Naive thymus-derived CD4-positive, alpha-beta T cell (primary cell): Measurements from ENCODE around the gene ATP6V0B. TPM values are rescaled to one million over a fixed set of nuclear protein-coding genes. Genes with fewer than 3 reads are reported as not detected.

Source experiments
- ATAC-seq: fragments of 150-1000 bp; cut with Tn5 transposase; 2 replicates; pipeline ENCODE4 v1.10.0; 2021; ENCODE audit warnings: mild to moderate bottlenecking, moderate library complexity
- CTCF ChIA-PET: fragments of 350-600 bp; sonication (Branson Sonifier 250); formaldehyde crosslinking; loops from one replicate; lab custom pipeline; 2021; ENCODE audit warnings: antibody characterized with exemption; lab: Charles Lee
- POLR2A ChIA-PET: fragments of 350-600 bp; sonication (Branson Sonifier 250); formaldehyde crosslinking; loops from one replicate; lab custom pipeline; 2021; ENCODE audit warnings: antibody characterized with exemption, inconsistent platforms; lab: Charles Lee
- DNase-seq, 9 donors: peaks; one replicate each; pipeline versions ENCODE4 v3.0.0 to v3.0.0-alpha.2; 2020 to 2022; ENCODE audit warnings: mixed read lengths in 1 of 9
- H3K27ac ChIP-seq: one replicate; pipeline ENCODE4 v1.7.0; 2013; ENCODE audit warnings: mild to moderate bottlenecking, low read depth, low read length, moderate library complexity
- H3K27me3 ChIP-seq, 2 donors: one replicate each; pipeline ENCODE4 v1.7.0; 2013; ENCODE audit warnings: low read length in 2 of 2, mild to moderate bottlenecking in 2 of 2, moderate library complexity in 2 of 2; ENCODE audit not compliant: control insufficient read depth in 2 of 2, insufficient read depth in 2 of 2
- H3K36me3 ChIP-seq, 3 experiments: 1 replicate in 2 of 3; 2 replicates in 1 of 3; pipeline ENCODE4 v1.7.0; 2013; ENCODE audit warnings: low read length in 3 of 3, mild to moderate bottlenecking in 3 of 3, moderate library complexity in 1 of 3; ENCODE audit not compliant: insufficient read depth in 3 of 3, control insufficient read depth in 2 of 3
- H3K4me1 ChIP-seq, 2 donors: one replicate each; pipeline ENCODE4 v1.7.0; 2013; ENCODE audit warnings: low read length in 2 of 2, mild to moderate bottlenecking in 2 of 2, moderate library complexity in 1 of 2; ENCODE audit not compliant: control insufficient read depth in 2 of 2, insufficient read depth in 2 of 2
- H3K4me3 ChIP-seq: 2 replicates; pipeline ENCODE4 v1.7.0; 2013; ENCODE audit warnings: mild to moderate bottlenecking, low read length
- H3K9me3 ChIP-seq, 3 experiments: 1 replicate in 2 of 3; 2 replicates in 1 of 3; pipeline ENCODE4 v1.7.0; 2013; ENCODE audit warnings: low read length in 3 of 3; ENCODE audit not compliant: control insufficient read depth in 2 of 3
- H3K27ac Mint-ChIP-seq, 9 donors: one replicate each; pipeline ENCODE4 v1.8.0; 2020 to 2022; ENCODE audit warnings: mixed read lengths in 9 of 9, mild to moderate bottlenecking in 8 of 9, moderate library complexity in 5 of 9, inconsistent platforms in 2 of 9
- H3K27me3 Mint-ChIP-seq, 5 donors: one replicate each; pipeline ENCODE4 v1.8.0; 2021 to 2022; ENCODE audit warnings: mixed read lengths in 5 of 5, mild to moderate bottlenecking in 1 of 5
- H3K36me3 Mint-ChIP-seq, 5 donors: one replicate each; pipeline ENCODE4 v1.8.0; 2020 to 2022; ENCODE audit warnings: mixed read lengths in 5 of 5, mild to moderate bottlenecking in 3 of 5, inconsistent platforms in 1 of 5
- H3K4me1 Mint-ChIP-seq, 7 donors: one replicate each; pipeline ENCODE4 v1.8.0; 2020 to 2022; ENCODE audit warnings: mixed read lengths in 7 of 7, mild to moderate bottlenecking in 3 of 7, inconsistent platforms in 1 of 7
- H3K4me3 Mint-ChIP-seq, 10 donors: one replicate each; pipeline ENCODE4 v1.8.0; 2020 to 2022; ENCODE audit warnings: mild to moderate bottlenecking in 10 of 10, mixed read lengths in 10 of 10, moderate library complexity in 6 of 10, inconsistent platforms in 2 of 10
- H3K9me3 Mint-ChIP-seq, 11 donors: one replicate each; pipeline ENCODE4 v1.8.0; 2020 to 2022; ENCODE audit warnings: mixed read lengths in 11 of 11, mild to moderate bottlenecking in 4 of 11, inconsistent platforms in 1 of 11, moderate library complexity in 1 of 11
- intact Hi-C, 2 donors: fragments of 100-400 bp; cut with micrococcal nuclease; formaldehyde crosslinking; loops; one replicate each; pipeline ENCODE4 v1.15.1; 2023
- polyA plus RNA-seq, 2 donors: library from polyadenylated mRNA; unstranded; fragments of 300-500 nt; fragmentation: Illumina TruSeq; gene quantifications; one replicate each; pipeline ENCODE4 v1.2.3, GENCODE V29; 2021
- total RNA-seq, 6 experiments: library from RNA in 5 of 6; stranded (reverse) in 5 of 6; gene quantifications; 1 replicate in 5 of 6; 2 replicates in 1 of 6; pipeline ENCODE4 v1.2.3 and lab custom pipeline; 2021 to 2026

The ATP6V0B gene
- total RNA-seq (100 to 1,000 TPM in 2 of 5 experiments, 10 to 100 TPM in 3; 47.3 to 152 (median 69.3) TPM), polyA plus RNA-seq (100 to 1,000 TPM; 147 to 166 TPM), total RNA-seq (lab: John Stamatoyannopoulos, UW) (20.1 reads per million, percentile 50 among the genes with 10 or more reads in this experiment)

DNA sequence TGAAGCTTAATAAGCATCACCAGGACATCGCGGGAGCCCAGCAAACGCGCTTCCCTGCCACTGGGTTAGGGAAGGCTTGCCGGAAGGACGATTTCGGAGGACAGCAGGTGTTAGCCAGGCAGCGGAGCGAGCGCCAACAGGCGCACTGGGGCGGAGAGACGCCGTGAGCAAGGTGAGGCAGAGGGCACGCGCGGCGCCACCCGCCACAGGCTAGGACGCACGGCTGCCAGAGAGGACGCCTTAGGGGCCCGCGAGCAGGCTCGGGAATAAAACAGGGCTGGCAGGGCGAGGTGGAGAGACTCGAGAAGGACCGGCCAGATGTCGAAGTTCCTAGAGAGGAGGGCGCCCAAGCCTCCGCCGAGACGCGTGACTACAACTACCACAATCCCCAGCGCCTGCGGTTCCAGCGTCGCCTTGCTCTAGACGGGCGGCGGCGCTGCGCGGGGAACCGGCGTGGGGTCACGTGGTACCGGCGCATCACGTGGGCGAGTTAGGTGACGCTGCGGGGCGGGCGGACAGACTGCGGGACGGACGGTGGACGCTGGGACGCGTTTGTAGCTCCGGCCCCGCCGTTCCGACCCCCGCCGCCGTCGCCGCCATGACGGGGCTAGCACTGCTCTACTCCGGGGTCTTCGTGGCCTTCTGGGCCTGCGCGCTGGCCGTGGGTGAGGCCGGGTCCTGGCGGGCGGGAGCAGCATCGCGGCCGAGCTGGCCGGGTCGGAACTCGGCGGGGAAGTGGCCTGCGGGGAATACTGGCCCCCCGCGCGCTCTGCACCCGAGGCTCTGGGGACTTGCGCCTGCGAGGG lies at the start of gene ATP6V0B:
ATP6V0B (plus strand) TSS at position 518 of the 806 bp plus-strand sequence; CDS start at position 599, 81 bp downstream.
- peaks cover 27 to 29% of the 10 kb centered on the region in 2 donors for H3K4me1 ChIP-seq
- no peaks in the 10 kb centered on the region for H3K27me3 ChIP-seq
- H3K9me3 ChIP-seq, result no peaks in the 10 kb centered on the region
- DNase-seq, result peak; percentile 83 to 98 (median 90)
- Mint-ChIP-seq H3K36me3 (peaks cover 12 to 24% (median 20%) of the 10 kb centered on the region in 5 donors), H3K27ac (peak within 1 kb of the TSS; percentile 90 to 99 (median 94)), H3K27me3 (peaks cover 0 to 5% (median 0%) of the 10 kb centered on the region in 5 donors), H3K9me3 (peaks cover 0 to 1% (median 0%) of the 10 kb centered on the region in 11 donors), H3K4me3 (peak within 1 kb of the TSS; percentile 88 to 98 (median 94)), H3K4me1 (peaks cover 51 to 69% (median 58%) of the 10 kb centered on the region in 7 donors)
- CTCF ChIA-PET, result interaction anchor here (0.6 to 1.3 kb wide), 3 partner anchors 27 to 65 kb away, joined by 3 to 4 read pairs (median 4); no protein-coding TSS in a partner anchor
- intact Hi-C loops, result loop anchor here (1.0 to 10.0 kb wide), 14 partner anchors 16 to 1710 kb away; partner anchors contain the start of genes CCDC24 (in 2 of the 2), IPO13 (in 2 of the 2), ST3GAL3 (in 2 of the 2) and C1orf50 (in 1 of the 2)
- H3K36me3 ChIP-seq, result peaks cover 0 to 42% (median 11%) of the 10 kb centered on the region in 3 experiments
- peak; percentile 85 for ATAC-seq
- peak within 1 kb of the TSS; percentile 91 for H3K27ac ChIP-seq
- POLR2A ChIA-PET, result interaction anchor here (0.5 to 3.8 kb wide), 8 partner anchors 11 to 1580 kb away, joined by 3 to 23 read pairs (median 4); partner anchors contain the start of gene IPO13
- H3K4me3 ChIP-seq, result peak within 1 kb of the TSS; percentile 93

DNA sequence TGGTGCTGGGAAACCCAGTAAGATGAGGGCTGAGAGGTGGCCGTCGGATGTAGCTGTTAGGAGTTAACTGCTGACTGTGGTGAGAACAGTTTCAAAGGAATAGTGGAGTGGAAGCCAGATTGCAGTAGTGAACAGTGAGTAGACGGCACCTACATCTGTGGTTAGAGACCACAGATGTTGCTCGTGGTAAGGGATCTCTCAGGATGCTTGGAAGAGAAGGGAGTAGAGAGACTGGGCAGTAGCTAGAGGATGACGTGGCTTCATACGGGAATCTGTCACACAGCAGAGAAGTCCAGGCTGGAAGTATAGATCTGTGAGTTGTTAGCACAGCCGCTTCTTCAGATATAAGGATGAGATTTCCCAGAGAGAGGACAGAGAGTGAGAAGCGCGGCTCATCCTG lies 48.9 kb upstream of the ATP6V0B start:
- Histone ChIP-seq H3K27ac (no peak overlapping the region), H3K36me3 (peaks cover 0 to 10% (median 0%) of the 10 kb centered on the region in 3 experiments), H3K9me3 (no peaks in the 10 kb centered on the region), H3K4me1 (no peaks in the 10 kb centered on the region), H3K27me3 (no peaks in the 10 kb centered on the region), H3K4me3 (no peak overlapping the region)
- ChIA-PET POLR2A (no interaction called here), CTCF (interaction anchor here (1.5 kb wide), 1 partner anchor 9 kb away, joined by 4 read pairs; no protein-coding TSS in a partner anchor)
- no peak for DNase-seq
- H3K4me1 Mint-ChIP-seq, result peaks cover 0 to 4% (median 0%) of the 10 kb centered on the region in 7 donors
- no peak overlapping the region for H3K4me3 Mint-ChIP-seq
- ATAC-seq, result no peak
- intact Hi-C loops, result no loop called here
- peaks cover 2 to 32% (median 23%) of the 10 kb centered on the region in 5 donors for H3K36me3 Mint-ChIP-seq
- peaks cover 0 to 2% (median 0%) of the 10 kb centered on the region in 11 donors for H3K9me3 Mint-ChIP-seq
- H3K27ac Mint-ChIP-seq, result no peak overlapping the region
- H3K27me3 Mint-ChIP-seq, result no peaks in the 10 kb centered on the region

DNA sequence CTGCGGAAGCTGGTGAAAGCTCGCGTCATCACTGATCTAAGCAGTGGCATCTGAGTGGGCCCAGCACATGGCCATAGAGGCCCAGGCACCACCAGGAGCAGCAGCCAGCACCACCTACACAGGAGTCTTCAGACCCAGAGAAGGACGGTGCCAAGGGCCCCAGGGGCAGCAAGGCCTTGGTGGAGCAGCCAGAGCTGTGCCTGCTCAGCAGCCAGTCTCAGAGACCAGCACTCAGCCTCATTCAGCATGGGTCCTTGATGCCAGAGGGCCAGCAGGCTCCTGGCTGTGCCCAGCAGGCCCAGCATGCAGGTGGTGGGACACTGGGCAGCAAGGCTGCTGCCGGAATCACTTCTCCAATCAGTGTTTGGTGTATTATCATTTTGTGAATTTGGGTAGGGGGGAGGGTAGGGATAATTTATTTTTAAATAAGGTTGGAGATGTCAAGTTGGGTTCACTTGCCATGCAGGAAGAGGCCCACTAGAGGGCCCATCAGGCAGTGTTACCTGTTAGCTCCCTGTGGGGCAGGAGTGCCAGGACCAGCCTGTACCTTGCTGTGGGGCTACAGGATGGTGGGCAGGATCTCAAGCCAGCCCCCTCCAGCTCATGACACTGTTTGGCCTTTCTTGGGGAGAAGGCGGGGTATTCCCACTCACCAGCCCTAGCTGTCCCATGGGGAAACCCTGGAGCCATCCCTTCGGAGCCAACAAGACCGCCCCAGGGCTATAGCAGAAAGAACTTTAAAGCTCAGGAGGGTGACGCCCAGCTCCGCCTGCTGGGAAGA lies 44.4 kb upstream of the ATP6V0B start:
- Histone ChIP-seq H3K4me1 (peaks cover 0 to 9% of the 10 kb centered on the region in 2 donors), H3K27ac (no peak overlapping the region), H3K27me3 (peaks cover 9 to 13% of the 10 kb centered on the region in 2 donors), H3K36me3 (peaks cover 0 to 7% (median 0%) of the 10 kb centered on the region in 3 experiments), H3K4me3 (no peak overlapping the region), H3K9me3 (no peaks in the 10 kb centered on the region)
- Mint-ChIP-seq H3K9me3 (peaks cover 0 to 2% (median 0%) of the 10 kb centered on the region in 11 donors), H3K27ac (no peak overlapping the region), H3K4me3 (no peak overlapping the region), H3K36me3 (peaks cover 2 to 14% (median 8%) of the 10 kb centered on the region in 5 donors), H3K27me3 (peaks cover 16 to 25% (median 23%) of the 10 kb centered on the region in 5 donors), H3K4me1 (peaks cover 5 to 19% (median 14%) of the 10 kb centered on the region in 7 donors)
- no peak for ATAC-seq
- no peak for DNase-seq
- POLR2A ChIA-PET, result no interaction called here
- CTCF ChIA-PET, result interaction anchor here (1.2 to 1.4 kb wide), 2 partner anchors 13 to 167 kb away, joined by 3 read pairs; no protein-coding TSS in a partner anchor
- intact Hi-C loops, result loop anchor here in 1 of 2 donors (10.0 kb wide), 1 partner anchor 706 kb away; no protein-coding TSS in a partner anchor

DNA sequence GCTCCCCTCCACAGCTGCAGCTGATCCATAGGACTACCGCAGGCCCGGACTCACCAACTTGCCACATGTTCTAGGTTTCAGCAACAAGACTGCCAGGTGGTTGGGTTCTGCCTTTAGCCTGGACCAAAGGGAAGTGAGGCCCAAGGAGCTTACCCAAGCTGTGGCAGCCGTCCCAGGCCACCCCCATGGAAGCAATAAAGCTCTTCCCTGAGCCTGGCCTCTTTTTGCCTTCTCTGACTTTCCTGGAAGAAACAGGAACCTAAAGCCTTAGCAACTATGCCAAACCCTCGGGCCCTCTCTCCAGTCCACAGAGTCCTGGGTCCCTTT lies 43.8 kb upstream of the ATP6V0B start:
- POLR2A ChIA-PET, result no interaction called here
- Histone ChIP-seq H3K27ac (no peak overlapping the region), H3K9me3 (no peaks in the 10 kb centered on the region), H3K4me1 (peaks cover 0 to 9% of the 10 kb centered on the region in 2 donors), H3K4me3 (no peak overlapping the region), H3K36me3 (peaks cover 0 to 4% (median 0%) of the 10 kb centered on the region in 3 experiments), H3K27me3 (peaks cover 9 to 18% of the 10 kb centered on the region in 2 donors)
- intact Hi-C loops, result loop anchor here in 1 of 2 donors (10.0 kb wide), 1 partner anchor 706 kb away; no protein-coding TSS in a partner anchor
- DNase-seq (no peak), ATAC-seq (no peak)
- H3K9me3 Mint-ChIP-seq, result peaks cover 0 to 2% (median 0%) of the 10 kb centered on the region in 11 donors
- peaks cover under 1 to 9% (median 4%) of the 10 kb centered on the region in 5 donors for H3K36me3 Mint-ChIP-seq
- peaks cover 20 to 29% (median 26%) of the 10 kb centered on the region in 5 donors for H3K27me3 Mint-ChIP-seq
- peaks cover 10 to 19% (median 14%) of the 10 kb centered on the region in 7 donors for H3K4me1 Mint-ChIP-seq
- no peak overlapping the region for H3K27ac Mint-ChIP-seq
- no peak overlapping the region for H3K4me3 Mint-ChIP-seq
- CTCF ChIA-PET, result interaction anchor here (1.2 to 1.4 kb wide), 2 partner anchors 12 to 168 kb away, joined by 3 read pairs; no protein-coding TSS in a partner anchor

DNA sequence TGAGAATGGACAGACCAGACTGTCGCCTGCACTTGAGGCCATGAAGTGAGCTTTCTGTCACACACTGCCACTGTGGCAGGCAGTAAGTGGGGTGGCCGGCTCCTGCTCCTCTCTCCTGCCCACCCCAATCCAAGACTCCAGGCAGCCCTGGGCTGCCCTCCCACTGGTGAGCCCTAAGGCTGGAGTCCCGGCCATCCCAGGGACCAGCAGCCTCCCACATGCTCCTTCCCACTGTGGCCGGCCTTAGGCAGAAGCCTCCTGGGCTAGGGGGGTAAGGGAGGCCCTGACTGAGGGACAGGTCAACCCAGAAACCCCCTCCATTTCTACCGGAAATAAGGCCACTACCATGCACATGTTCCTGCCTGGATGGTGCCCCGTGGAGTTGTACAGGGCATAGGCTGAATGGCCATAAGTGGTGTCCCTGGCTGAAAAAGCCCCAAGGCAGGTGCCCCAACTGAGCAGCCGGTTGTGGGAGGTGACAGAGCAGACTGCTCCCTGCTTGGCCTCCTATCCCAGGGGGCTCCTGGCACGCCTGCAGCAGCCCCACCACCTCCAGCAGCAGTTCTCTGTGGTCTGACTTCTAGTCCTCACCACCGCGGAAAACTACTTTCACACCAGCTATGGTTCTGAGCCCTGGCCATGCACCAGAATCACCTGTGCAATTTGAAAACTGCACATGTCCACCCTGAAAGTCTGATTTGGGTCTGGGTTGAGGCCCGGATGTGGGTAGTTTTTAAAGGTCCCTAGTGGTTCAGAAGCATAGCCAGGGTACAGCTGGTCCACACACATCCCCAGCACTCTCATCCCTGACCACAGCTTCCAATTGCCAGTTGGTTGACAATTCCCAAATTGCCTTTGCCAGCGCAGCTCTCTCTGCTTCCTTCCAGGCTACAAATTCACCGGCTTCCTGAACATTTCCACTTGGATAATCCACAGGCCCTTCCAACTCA lies 42.8 kb upstream of the ATP6V0B start:
- Mint-ChIP-seq H3K27ac (no peak overlapping the region), H3K9me3 (no peaks in the 10 kb centered on the region), H3K4me1 (peaks cover 10 to 23% (median 14%) of the 10 kb centered on the region in 7 donors), H3K4me3 (peak overlapping the region in 2 of 10 donors; percentile 5 to 70), H3K36me3 (peaks cover 0 to 7% (median 3%) of the 10 kb centered on the region in 5 donors), H3K27me3 (peaks cover 21 to 29% (median 26%) of the 10 kb centered on the region in 5 donors)
- Histone ChIP-seq H3K27ac (no peak overlapping the region), H3K27me3 (peaks cover 9 to 19% of the 10 kb centered on the region in 2 donors), H3K4me1 (peaks cover 0 to 9% of the 10 kb centered on the region in 2 donors), H3K36me3 (no peaks in the 10 kb centered on the region), H3K4me3 (no peak overlapping the region), H3K9me3 (no peaks in the 10 kb centered on the region)
- CTCF ChIA-PET, result interaction anchor here (3.8 kb wide), 1 partner anchor 167 kb away, joined by 50 read pairs; no protein-coding TSS in a partner anchor
- POLR2A ChIA-PET, result no interaction called here
- intact Hi-C loops, result loop anchor here in 1 of 2 donors (10.0 kb wide), 1 partner anchor 707 kb away; no protein-coding TSS in a partner anchor
- ATAC-seq (no peak), DNase-seq (no peak)
